ENCODE data around the gene SLIT3.
"Not testable (repeated sequence)": the region's sequence is repeated elsewhere in the genome, so short reads cannot be mapped to it uniquely, and the experiment has no call there.

The SLIT3 gene

GRCh38 chr5:169114466-169115065 lies 186.4 kb downstream of the SLIT3 start:
- no peaks in the 10 kb centered on the region for H3K36me3 Mint-ChIP-seq (ENCODE audit: low read depth)
- H3K4me1 Mint-ChIP-seq (ENCODE audit: low read depth): no peaks in the 10 kb centered on the region
- no peaks in the 10 kb centered on the region for H3K27me3 Mint-ChIP-seq (ENCODE audit: low read depth)
- H3K9me3 Mint-ChIP-seq: no peaks in the 10 kb centered on the region
- no peak overlapping the region for H3K27ac Mint-ChIP-seq
- H3K4me3 Mint-ChIP-seq: no peak overlapping the region
- DNase-seq (ENCODE audit: low spot score): no peak

GRCh38 chr5:169112016-169112415 lies 188.9 kb downstream of the SLIT3 start:
- H3K36me3 Mint-ChIP-seq (ENCODE audit: low read depth): no peaks in the 10 kb centered on the region
- H3K27ac Mint-ChIP-seq: no peak overlapping the region
- DNase-seq (ENCODE audit: low spot score): no peak
- H3K4me1 Mint-ChIP-seq (ENCODE audit: low read depth): no peaks in the 10 kb centered on the region
- no peak overlapping the region for H3K4me3 Mint-ChIP-seq
- peaks cover 2% of the 10 kb centered on the region for H3K27me3 Mint-ChIP-seq (ENCODE audit: low read depth)
- no peaks in the 10 kb centered on the region for H3K9me3 Mint-ChIP-seq

GRCh38 chr5:169106911-169107706 lies 193.8 kb downstream of the SLIT3 start:
- H3K4me3 Mint-ChIP-seq: no peak overlapping the region
- no peaks in the 10 kb centered on the region for H3K36me3 Mint-ChIP-seq (ENCODE audit: low read depth)
- H3K27me3 Mint-ChIP-seq (ENCODE audit: low read depth): peaks cover 2% of the 10 kb centered on the region
- DNase-seq (ENCODE audit: low spot score): no peak
- H3K9me3 Mint-ChIP-seq: no peaks in the 10 kb centered on the region
- no peak overlapping the region for H3K27ac Mint-ChIP-seq
- no peaks in the 10 kb centered on the region for H3K4me1 Mint-ChIP-seq (ENCODE audit: low read depth)

GRCh38 chr5:169105582-169105981 lies 195.4 kb downstream of the SLIT3 start:
- not testable (repeated sequence) for H3K9me3 Mint-ChIP-seq; H3K36me3 Mint-ChIP-seq (ENCODE audit: low read depth); H3K4me3 Mint-ChIP-seq; H3K27ac Mint-ChIP-seq; H3K27me3 Mint-ChIP-seq (ENCODE audit: low read depth); DNase-seq (ENCODE audit: low spot score); H3K4me1 Mint-ChIP-seq (ENCODE audit: low read depth)

GRCh38 chr5:169104937-169105494 lies 195.9 kb downstream of the SLIT3 start:
- H3K4me1 Mint-ChIP-seq (ENCODE audit: low read depth): no peaks in the 10 kb centered on the region
- no peaks in the 10 kb centered on the region for H3K9me3 Mint-ChIP-seq
- H3K27ac Mint-ChIP-seq: no peak overlapping the region
- H3K27me3 Mint-ChIP-seq (ENCODE audit: low read depth): peaks cover 2% of the 10 kb centered on the region
- DNase-seq (ENCODE audit: low spot score): no peak
- no peak overlapping the region for H3K4me3 Mint-ChIP-seq
- no peaks in the 10 kb centered on the region for H3K36me3 Mint-ChIP-seq (ENCODE audit: low read depth)

GRCh38 chr5:169103586-169104181 lies 197.3 kb downstream of the SLIT3 start:
- H3K4me1 Mint-ChIP-seq (ENCODE audit: low read depth): no peaks in the 10 kb centered on the region
- no peak for DNase-seq (ENCODE audit: low spot score)
- H3K4me3 Mint-ChIP-seq: no peak overlapping the region
- H3K27me3 Mint-ChIP-seq (ENCODE audit: low read depth): peaks cover 2% of the 10 kb centered on the region
- H3K27ac Mint-ChIP-seq: no peak overlapping the region
- no peaks in the 10 kb centered on the region for H3K36me3 Mint-ChIP-seq (ENCODE audit: low read depth)
- no peaks in the 10 kb centered on the region for H3K9me3 Mint-ChIP-seq

GRCh38 chr5:169101966-169102365 lies 199.0 kb downstream of the SLIT3 start:
- Mint-ChIP-seq H3K27me3 (ENCODE audit: low read depth) (no peaks in the 10 kb centered on the region), H3K27ac (no peak overlapping the region), H3K4me3 (no peak overlapping the region), H3K36me3 (ENCODE audit: low read depth) (no peaks in the 10 kb centered on the region), H3K9me3 (no peaks in the 10 kb centered on the region), H3K4me1 (ENCODE audit: low read depth) (no peaks in the 10 kb centered on the region)
- DNase-seq (ENCODE audit: low spot score): no peak

- Mint-ChIP-seq H3K36me3 (ENCODE audit: low read depth) (no peaks in the 10 kb centered on the region), H3K4me3 (no peak overlapping the region), H3K27me3 (ENCODE audit: low read depth) (no peaks in the 10 kb centered on the region), H3K27ac (no peak overlapping the region), H3K9me3 (no peaks in the 10 kb centered on the region), H3K4me1 (ENCODE audit: low read depth) (no peaks in the 10 kb centered on the region)
- DNase-seq (ENCODE audit: low spot score): no peak
These were observed 200.2 kb downstream of the SLIT3 start for GRCh38 chr5:169100735-169101075.

- no peak overlapping the region for H3K27ac Mint-ChIP-seq
- H3K36me3 Mint-ChIP-seq (ENCODE audit: low read depth): no peaks in the 10 kb centered on the region
- no peaks in the 10 kb centered on the region for H3K9me3 Mint-ChIP-seq
- H3K4me1 Mint-ChIP-seq (ENCODE audit: low read depth): no peaks in the 10 kb centered on the region
- no peak overlapping the region for H3K4me3 Mint-ChIP-seq
- DNase-seq (ENCODE audit: low spot score): no peak
- no peaks in the 10 kb centered on the region for H3K27me3 Mint-ChIP-seq (ENCODE audit: low read depth)
These were observed 200.9 kb downstream of the SLIT3 start for GRCh38 chr5:169099801-169100734.

GRCh38 chr5:169098331-169099121 lies 202.4 kb downstream of the SLIT3 start:
- Mint-ChIP-seq H3K36me3 (ENCODE audit: low read depth) (no peaks in the 10 kb centered on the region), H3K9me3 (no peaks in the 10 kb centered on the region), H3K27me3 (ENCODE audit: low read depth) (no peaks in the 10 kb centered on the region), H3K27ac (no peak overlapping the region), H3K4me3 (no peak overlapping the region), H3K4me1 (ENCODE audit: low read depth) (no peaks in the 10 kb centered on the region)
- no peak for DNase-seq (ENCODE audit: low spot score)

GRCh38 chr5:169097374-169098326 lies 203.3 kb downstream of the SLIT3 start:
- no peak overlapping the region for H3K27ac Mint-ChIP-seq
- no peak for DNase-seq (ENCODE audit: low spot score)
- no peaks in the 10 kb centered on the region for H3K36me3 Mint-ChIP-seq (ENCODE audit: low read depth)
- no peaks in the 10 kb centered on the region for H3K27me3 Mint-ChIP-seq (ENCODE audit: low read depth)
- no peaks in the 10 kb centered on the region for H3K4me1 Mint-ChIP-seq (ENCODE audit: low read depth)
- no peak overlapping the region for H3K4me3 Mint-ChIP-seq
- no peaks in the 10 kb centered on the region for H3K9me3 Mint-ChIP-seq

GRCh38 chr5:169095976-169096375 lies 205.0 kb downstream of the SLIT3 start:
- Mint-ChIP-seq H3K27me3 (ENCODE audit: low read depth) (no peaks in the 10 kb centered on the region), H3K36me3 (ENCODE audit: low read depth) (no peaks in the 10 kb centered on the region), H3K4me1 (ENCODE audit: low read depth) (no peaks in the 10 kb centered on the region), H3K9me3 (no peaks in the 10 kb centered on the region), H3K27ac (no peak overlapping the region), H3K4me3 (no peak overlapping the region)
- no peak for DNase-seq (ENCODE audit: low spot score)

Data from T-helper 2 cell treated with Interferon-gamma antibody and Interleukin-4, amounts not matched to agents 5 μg/mL and 100 μg/mL, for 36 hours (primary cell).